Measurements from ENCODE around the gene SHMT2. TPM values are rescaled to one million over a fixed set of nuclear protein-coding genes. Genes with fewer than 3 reads are reported as not detected.

SHMT2 gene
- total and polyA plus RNA-seq, 7 donors: 24.6 to 100 (median 30.0) TPM

DNA sequence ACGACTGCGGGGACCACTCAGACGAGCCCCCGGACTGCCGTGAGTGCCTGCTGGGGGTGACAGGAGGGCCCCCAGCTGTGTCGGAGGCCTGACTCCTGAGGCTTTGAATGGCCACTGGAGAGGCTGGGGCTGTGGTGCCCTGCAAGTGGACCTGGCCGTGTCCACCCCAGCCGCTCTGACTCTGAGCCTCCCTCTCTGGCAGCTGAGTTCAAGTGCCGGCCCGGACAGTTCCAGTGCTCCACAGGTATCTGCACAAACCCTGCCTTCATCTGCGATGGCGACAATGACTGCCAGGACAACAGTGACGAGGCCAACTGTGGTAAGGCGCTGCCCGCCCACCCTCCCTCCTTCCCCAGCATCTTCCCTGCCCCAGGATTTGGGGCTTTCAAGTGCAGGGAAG is 29.0 kb upstream of the SHMT2 start:
- peaks cover 92 to 100% (median 99%) of the 10 kb centered on the region in 4 donors for H3K36me3 ChIP-seq
- 93 to 94% methylated on average over 15 of the region's 15 CpGs for WGBS, 2 donors
- TF ChIP-seq CTCF (IDR thresholded peaks at IDR 0.05) (no peak), POLR2A (IDR thresholded peaks at IDR 0.05) (no peak), POLR2AphosphoS5 (IDR thresholded peaks at IDR 0.05) (no peak), EP300 (IDR thresholded peaks at IDR 0.05) (no peak)

GRCh38 chr12:57201219-57201618 is 28.3 kb upstream of the SHMT2 start:
- Histone ChIP-seq H3K4me3 (no peak overlapping the region), H3K4me1 (no peaks in the 10 kb centered on the region), H3K27ac (no peak overlapping the region), H3K36me3 (peaks cover 89 to 100% (median 99%) of the 10 kb centered on the region in 4 donors), H3K9me3 (no peaks in the 10 kb centered on the region), H3K27me3 (no peaks in the 10 kb centered on the region)
- 87 to 91% methylated on average over 8 of the region's 8 CpGs for WGBS, 2 donors
- TF ChIP-seq CTCF (IDR thresholded peaks at IDR 0.05) (no peak), POLR2AphosphoS5 (IDR thresholded peaks at IDR 0.05) (no peak), EP300 (IDR thresholded peaks at IDR 0.05) (no peak), POLR2A (IDR thresholded peaks at IDR 0.05) (no peak)
- intact Hi-C loops (cut with DNase I): no loop called here
- no peak for DNase-seq

More for the DNA sequence above, 29.0 kb upstream of the SHMT2 start:
- Histone ChIP-seq H3K9me3 (no peaks in the 10 kb centered on the region), H3K4me3 (no peak overlapping the region), H3K27me3 (no peaks in the 10 kb centered on the region), H3K27ac (no peak overlapping the region), H3K4me1 (no peaks in the 10 kb centered on the region)
- intact Hi-C loops (cut with DNase I): no loop called here
- DNase-seq: no peak

GRCh38 chr12:57201631-57202030 is 27.9 kb upstream of the SHMT2 start:
- Histone ChIP-seq H3K4me3 (no peak overlapping the region), H3K4me1 (no peaks in the 10 kb centered on the region), H3K27me3 (no peaks in the 10 kb centered on the region), H3K27ac (no peak overlapping the region), H3K36me3 (peaks cover 86 to 100% (median 99%) of the 10 kb centered on the region in 4 donors), H3K9me3 (no peaks in the 10 kb centered on the region)
- TF ChIP-seq POLR2A (IDR thresholded peaks at IDR 0.05) (no peak), CTCF (IDR thresholded peaks at IDR 0.05) (no peak), EP300 (IDR thresholded peaks at IDR 0.05) (no peak), POLR2AphosphoS5 (IDR thresholded peaks at IDR 0.05) (no peak)
- 92% methylated on average over 16 of the region's 16 CpGs for WGBS, 2 donors
- intact Hi-C loops (cut with DNase I): no loop called here
- no peak for DNase-seq

DNA sequence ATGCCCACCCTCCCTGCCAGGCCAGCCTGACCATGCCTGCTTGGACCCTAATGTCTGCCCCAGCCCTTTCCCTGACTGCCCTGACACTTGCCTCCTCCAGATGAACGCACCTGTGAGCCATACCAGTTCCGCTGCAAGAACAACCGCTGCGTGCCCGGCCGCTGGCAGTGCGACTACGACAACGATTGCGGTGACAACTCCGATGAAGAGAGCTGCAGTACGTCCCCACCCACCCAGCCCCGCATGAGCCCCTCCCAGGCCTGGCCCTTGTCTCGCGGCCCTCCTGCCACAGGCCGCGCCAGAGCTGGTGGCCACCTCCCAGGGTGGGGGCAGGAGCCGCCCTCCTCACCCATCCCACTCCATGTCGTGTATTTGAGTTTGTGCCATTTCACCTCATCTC is 27.2 kb upstream of the SHMT2 start:
- Histone ChIP-seq H3K4me3 (no peak overlapping the region), H3K27ac (no peak overlapping the region), H3K4me1 (no peaks in the 10 kb centered on the region), H3K27me3 (no peaks in the 10 kb centered on the region), H3K36me3 (peaks cover 83 to 98% (median 95%) of the 10 kb centered on the region in 4 donors), H3K9me3 (no peaks in the 10 kb centered on the region)
- intact Hi-C loops (cut with DNase I): no loop called here
- DNase-seq: no peak
- 91 to 94% methylated on average over 19 of the region's 19 CpGs for WGBS, 2 donors
- TF ChIP-seq POLR2A (IDR thresholded peaks at IDR 0.05): no peak
- TF ChIP-seq EP300 (IDR thresholded peaks at IDR 0.05): no peak
- no peak for TF ChIP-seq CTCF (IDR thresholded peaks at IDR 0.05)
- TF ChIP-seq POLR2AphosphoS5 (IDR thresholded peaks at IDR 0.05): no peak

DNA sequence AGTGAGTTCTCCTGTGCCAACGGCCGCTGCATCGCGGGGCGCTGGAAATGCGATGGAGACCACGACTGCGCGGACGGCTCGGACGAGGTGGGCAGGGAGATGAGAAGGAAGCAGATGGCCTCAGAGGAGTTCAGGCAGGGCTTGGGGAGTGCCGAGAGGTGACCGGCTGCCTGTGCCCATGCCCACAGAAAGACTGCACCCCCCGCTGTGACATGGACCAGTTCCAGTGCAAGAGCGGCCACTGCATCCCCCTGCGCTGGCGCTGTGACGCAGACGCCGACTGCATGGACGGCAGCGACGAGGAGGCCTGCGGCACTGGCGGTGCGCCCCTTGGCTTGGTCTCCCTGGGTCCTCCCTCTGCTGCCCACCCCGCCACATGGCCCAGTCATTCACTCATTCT is 26.3 kb upstream of the SHMT2 start:
- Histone ChIP-seq H3K4me3 (no peak overlapping the region), H3K27ac (no peak overlapping the region), H3K36me3 (peaks cover 79 to 98% (median 89%) of the 10 kb centered on the region in 4 donors), H3K9me3 (no peaks in the 10 kb centered on the region), H3K4me1 (no peaks in the 10 kb centered on the region), H3K27me3 (no peaks in the 10 kb centered on the region)
- 96% methylated on average over 28 of the region's 28 CpGs for WGBS, 2 donors
- no peak for DNase-seq
- intact Hi-C loops (cut with DNase I): no loop called here
- no peak for TF ChIP-seq CTCF (IDR thresholded peaks at IDR 0.05)
- no peak for TF ChIP-seq POLR2AphosphoS5 (IDR thresholded peaks at IDR 0.05)
- no peak for TF ChIP-seq EP300 (IDR thresholded peaks at IDR 0.05)
- TF ChIP-seq POLR2A (IDR thresholded peaks at IDR 0.05): no peak
